ENCODE results near the gene OR4Q2. TPM values are rescaled to one million over a fixed set of nuclear protein-coding genes. Genes with fewer than 3 reads are reported as not detected.

The OR4Q2 gene
- total RNA-seq = not detected in 2 replicates

DNA sequence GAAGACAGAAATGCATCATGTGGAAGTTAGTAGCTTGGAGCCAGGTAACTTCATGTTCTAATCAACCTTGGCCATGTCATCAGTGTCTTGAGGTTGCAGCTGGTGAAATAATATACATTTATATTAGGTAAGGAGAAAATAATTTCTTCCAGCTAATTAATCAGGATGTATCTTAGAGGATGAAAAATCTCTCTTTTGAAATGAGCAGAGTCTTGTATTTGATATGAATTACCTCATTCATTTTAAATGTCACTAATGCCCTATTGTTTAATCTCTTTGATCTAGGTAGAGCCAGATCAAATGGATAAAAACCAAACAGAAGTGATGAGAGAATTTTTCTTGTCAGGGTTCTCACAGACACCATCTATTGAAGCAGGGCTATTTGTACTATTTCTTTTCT lies at the start of gene OR4Q2:
TSS of gene OR4Q2 (plus strand) at position 301 of the 400 bp plus-strand sequence.

DNA sequence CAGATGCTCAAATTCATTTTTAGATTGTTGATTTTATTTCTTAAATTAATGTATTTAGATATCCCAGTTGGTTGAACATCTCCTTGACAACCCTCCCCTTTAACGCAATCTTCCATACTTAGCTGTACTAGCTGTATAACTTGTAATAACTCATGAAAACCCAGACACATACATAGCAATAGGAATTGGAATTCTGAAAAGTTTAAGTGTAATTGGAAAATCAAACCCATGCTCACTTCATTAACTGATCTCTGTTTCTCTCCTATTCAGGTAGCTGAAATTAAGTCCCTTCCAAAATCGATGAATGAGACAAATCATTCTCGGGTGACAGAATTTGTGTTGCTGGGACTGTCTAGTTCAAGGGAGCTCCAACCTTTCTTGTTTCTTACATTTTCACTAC lies 26.7 kb upstream of the OR4Q2 start, which contains the start of gene OR4K15:
TSS of gene OR4K15 (plus strand) at position 301 of the 400 bp plus-strand sequence. CDS start at position 301, 0 bp downstream.

DNA sequence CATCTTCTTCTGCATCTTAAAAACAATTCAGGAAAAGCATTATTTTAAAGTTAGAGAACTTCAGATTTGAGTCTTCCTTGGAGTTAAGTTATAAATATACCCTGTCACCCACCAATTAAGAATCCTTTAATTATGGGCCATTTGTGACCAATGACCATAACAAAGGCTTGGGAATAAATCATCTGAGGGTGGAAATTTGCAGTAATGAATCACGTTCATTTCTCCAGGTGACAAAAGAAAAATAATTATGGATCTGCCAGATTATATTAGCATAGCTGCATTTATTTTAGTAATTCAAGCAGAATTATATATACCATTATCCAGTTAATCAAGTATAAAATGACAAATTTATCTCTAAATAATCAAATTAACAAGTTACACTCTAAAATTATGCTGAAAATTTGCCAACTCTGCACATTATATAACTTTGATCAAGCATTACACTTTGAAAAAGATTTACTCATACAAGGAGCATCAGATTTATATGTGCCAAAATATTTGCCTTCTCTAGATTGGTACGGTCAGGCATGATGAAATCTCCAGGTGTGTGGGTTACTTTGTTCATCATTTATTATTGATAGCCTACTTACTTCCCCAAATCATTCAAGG lies 17.4 kb downstream of the OR4Q2 start, which contains the start of gene OR4K14:
TSS of gene OR4K14 (minus strand) at position 51 of the 609 bp plus-strand sequence. CDS start 4,114 bp downstream, outside the sequence.

DNA sequence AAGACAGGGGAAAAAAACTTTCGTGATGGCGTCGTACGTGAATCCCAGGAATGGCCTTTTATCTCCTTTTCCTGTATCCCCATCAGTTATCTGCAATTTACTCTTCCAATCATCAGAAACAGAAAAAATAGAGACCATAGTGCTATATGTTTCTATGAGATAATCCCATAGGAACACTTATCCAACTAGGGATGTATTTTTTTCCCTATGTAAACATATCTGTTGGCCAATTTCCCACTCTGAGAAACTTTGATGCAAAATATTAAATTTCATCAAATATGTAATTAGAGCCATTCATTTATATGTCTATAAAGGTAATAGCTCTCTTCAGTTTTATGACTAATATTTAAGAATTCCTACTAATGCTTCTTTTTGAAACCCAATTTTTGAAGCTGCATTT lies 34.0 kb downstream of the OR4Q2 start, which contains the start of gene OR4K13:
TSS of gene OR4K13 (minus strand) at position 101 of the 400 bp plus-strand sequence. CDS start 1,280 bp downstream, outside the sequence.

Other genes starting within 250 kb of the OR4Q2 start
- gene OR4M1, start 228.7 kb upstream of the OR4Q2 start, total RNA-seq = not detected in 2 replicates
- gene OR4N2, start 198.4 kb upstream of the OR4Q2 start, total RNA-seq = not detected in 2 replicates
- not detected in 2 replicates for gene OR4K2, start 127.0 kb upstream of the OR4Q2 start, total RNA-seq
- not detected in 2 replicates for gene OR4K5, start 81.6 kb upstream of the OR4Q2 start, total RNA-seq
- not detected in 2 replicates for gene OR4K1, start 71.2 kb upstream of the OR4Q2 start, total RNA-seq
- gene OR4K15, start 26.6 kb upstream of the OR4Q2 start, total RNA-seq = not detected in 2 replicates
- not detected in 2 replicates for gene OR4K14, start 17.1 kb downstream of the OR4Q2 start, total RNA-seq
- not detected in 2 replicates for gene OR4K13, start 33.9 kb downstream of the OR4Q2 start, total RNA-seq
- not detected in 2 replicates for gene OR4L1, start 57.9 kb downstream of the OR4Q2 start, total RNA-seq
- gene OR4K17, start 108.6 kb downstream of the OR4Q2 start, total RNA-seq = not detected in 2 replicates
- gene OR4N5, start 136.7 kb downstream of the OR4Q2 start, total RNA-seq = not detected in 2 replicates
- not detected in 2 replicates for gene OR11G2, start 188.7 kb downstream of the OR4Q2 start, total RNA-seq
- not detected in 2 replicates for gene OR11H6, start 221.5 kb downstream of the OR4Q2 start, total RNA-seq
- gene OR11H7, start 226.8 kb downstream of the OR4Q2 start, total RNA-seq = not detected in 2 replicates
- not detected in 2 replicates for gene OR11H4, start 237.1 kb downstream of the OR4Q2 start, total RNA-seq

Measured in epithelial cell of alveolus of lung (primary cell).